ENCODE results near the gene TJP3.

GRCh38 chr19:3708207-3708931 lies at the start of gene TJP3:
- TF ChIP-seq CTCF (IDR thresholded peaks at IDR 0.05; ENCODE audit: low read depth, low read length, poor library complexity, severe bottlenecking) = no peak
- no peak for TF ChIP-seq EZH2phosphoT487 (IDR thresholded peaks at IDR 0.05; ENCODE audit: borderline replicate concordance, low read length)

Measured in DOHH2 (cell line).